D721Med (cell line): Measurements from ENCODE around the gene SGMS1.
"Not testable (repeated sequence)": the region's sequence is repeated elsewhere in the genome, so short reads cannot be mapped to it uniquely, and the experiment has no call there.

ENCODE experiments used
- DNase-seq: peaks from one replicate; pipeline ENCODE4 v3.0.0; 2011; ENCODE audit warnings: low spot score; ENCODE audit not compliant: insufficient read length
- FAIRE-seq: peaks from 2 replicates; lab custom pipeline; 2011; peaks lifted over from hg19 to GRCh38; lab: Jason Lieb, UNC
- TF ChIP-seq, protein P1 (sequence below): IDR thresholded peaks from 2 replicates; pipeline ENCODE4 v1.5.1; 2012; ENCODE audit warnings: mild to moderate bottlenecking, control low read depth; ENCODE audit not compliant: insufficient read depth; ENCODE audit errors: missing control alignments

SGMS1 gene

DNA sequence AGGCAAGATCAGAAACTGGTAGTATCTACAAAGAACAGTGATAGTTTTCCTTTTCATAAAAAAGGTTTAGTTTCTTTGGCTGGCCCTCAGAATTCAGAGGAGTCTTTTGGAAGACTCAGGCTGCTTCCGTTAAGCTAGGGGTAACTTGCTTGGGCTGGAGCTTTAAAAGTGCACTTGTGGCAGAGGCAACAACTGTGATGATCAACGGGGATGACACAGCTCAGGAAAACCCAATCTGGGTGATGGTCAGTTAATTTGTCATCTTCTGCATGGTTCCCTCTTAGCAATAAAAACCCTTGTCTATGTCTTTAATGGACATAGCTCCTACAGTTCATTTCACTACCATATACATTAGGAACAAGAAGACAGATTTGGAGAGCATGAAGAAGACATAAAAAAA, 46.7 kb downstream of the SGMS1 start:
- no peak for FAIRE-seq
- no peak for DNase-seq
- TF ChIP-seq, protein P1, sequence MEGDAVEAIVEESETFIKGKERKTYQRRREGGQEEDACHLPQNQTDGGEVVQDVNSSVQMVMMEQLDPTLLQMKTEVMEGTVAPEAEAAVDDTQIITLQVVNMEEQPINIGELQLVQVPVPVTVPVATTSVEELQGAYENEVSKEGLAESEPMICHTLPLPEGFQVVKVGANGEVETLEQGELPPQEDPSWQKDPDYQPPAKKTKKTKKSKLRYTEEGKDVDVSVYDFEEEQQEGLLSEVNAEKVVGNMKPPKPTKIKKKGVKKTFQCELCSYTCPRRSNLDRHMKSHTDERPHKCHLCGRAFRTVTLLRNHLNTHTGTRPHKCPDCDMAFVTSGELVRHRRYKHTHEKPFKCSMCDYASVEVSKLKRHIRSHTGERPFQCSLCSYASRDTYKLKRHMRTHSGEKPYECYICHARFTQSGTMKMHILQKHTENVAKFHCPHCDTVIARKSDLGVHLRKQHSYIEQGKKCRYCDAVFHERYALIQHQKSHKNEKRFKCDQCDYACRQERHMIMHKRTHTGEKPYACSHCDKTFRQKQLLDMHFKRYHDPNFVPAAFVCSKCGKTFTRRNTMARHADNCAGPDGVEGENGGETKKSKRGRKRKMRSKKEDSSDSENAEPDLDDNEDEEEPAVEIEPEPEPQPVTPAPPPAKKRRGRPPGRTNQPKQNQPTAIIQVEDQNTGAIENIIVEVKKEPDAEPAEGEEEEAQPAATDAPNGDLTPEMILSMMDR: no peak

GRCh38 chr10:50576245-50576815, 47.4 kb downstream of the SGMS1 start:
- FAIRE-seq (no peak), DNase-seq (no peak)
- TF ChIP-seq, protein P1: no peak

GRCh38 chr10:50575477-50576244, 48.1 kb downstream of the SGMS1 start:
- DNase-seq (no peak), FAIRE-seq (no peak)
- TF ChIP-seq, protein P1: no peak

DNA sequence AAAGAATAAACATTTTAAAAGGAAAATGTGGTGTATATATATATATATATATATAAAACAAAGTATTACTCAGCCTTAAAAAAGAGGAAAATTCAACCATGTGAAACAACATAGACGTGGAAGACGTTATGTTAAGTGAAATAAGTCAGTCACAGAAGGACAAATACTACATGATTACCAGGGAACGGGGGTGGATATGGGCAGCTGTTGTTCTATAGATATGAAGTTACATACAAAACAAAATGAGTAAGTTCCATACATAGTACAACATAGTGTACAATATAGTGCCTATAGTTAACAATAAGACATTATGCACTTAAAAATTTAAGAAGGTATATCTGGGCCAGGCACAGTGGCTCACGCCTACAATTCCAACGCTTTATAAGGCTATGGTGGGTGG, 48.8 kb downstream of the SGMS1 start:
- DNase-seq: no peak
- TF ChIP-seq, protein P1: no peak
- FAIRE-seq: no peak

DNA sequence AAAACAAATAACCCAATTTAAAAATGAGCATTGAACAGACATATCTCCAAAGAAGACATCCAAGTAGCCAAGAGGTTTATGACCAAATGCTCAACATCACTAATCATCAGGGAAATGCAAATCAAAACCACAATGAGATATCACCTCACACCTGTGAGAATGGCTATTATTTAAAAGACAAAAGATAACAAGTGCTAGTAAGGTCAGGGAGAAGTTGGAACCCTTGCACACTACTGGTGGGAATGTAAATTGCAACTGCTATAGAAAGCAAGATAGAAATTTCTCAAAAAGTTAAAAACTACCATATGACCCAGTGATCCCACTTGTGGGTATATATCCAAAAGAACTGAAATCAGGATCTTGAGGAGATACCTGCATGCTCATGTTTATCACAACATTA, 49.5 kb downstream of the SGMS1 start:
- TF ChIP-seq, protein P1: no peak
- FAIRE-seq (no peak), DNase-seq (no peak)

DNA sequence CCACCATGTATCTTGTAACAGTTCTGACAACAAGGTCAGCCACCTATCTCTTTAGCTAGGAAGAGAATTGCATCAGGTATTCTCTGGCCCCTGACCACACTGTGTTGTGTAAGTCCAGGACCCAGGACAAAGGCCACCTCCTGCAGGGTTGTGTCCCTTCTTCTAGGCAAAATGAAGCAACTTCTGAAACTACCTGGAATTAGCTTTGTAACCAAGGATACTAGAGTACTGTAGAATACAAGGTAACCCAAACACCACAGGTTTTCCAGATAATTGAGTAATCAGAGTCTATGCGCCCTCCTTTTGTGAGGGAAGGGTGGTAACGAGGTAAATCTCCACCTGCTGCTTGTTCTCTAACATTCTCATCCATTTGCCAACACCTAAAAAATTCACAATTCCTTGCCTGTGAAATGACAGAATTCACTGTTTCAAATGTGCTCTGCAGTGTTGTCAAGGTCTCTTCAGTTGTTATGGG, 51.7 kb downstream of the SGMS1 start:
- TF ChIP-seq, protein P1: no peak
- DNase-seq: no peak
- FAIRE-seq: no peak

DNA sequence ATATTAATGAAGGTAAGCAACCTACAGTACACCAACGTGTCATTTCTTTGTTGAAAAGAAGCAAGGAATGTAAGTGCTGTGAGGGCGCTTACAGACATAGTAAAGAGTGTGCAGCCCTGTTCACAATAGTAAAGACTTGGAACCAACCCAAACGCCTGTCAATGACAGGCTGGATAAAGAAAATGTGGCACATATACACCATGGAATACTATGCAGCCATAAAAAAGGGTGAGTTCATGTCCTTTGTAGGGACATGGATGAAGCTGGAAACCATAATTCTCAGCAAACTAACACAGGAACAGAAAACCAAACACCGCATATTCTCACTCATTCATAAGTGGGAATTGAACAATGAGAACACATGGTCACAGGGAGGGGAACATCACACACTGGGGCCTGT, 55.0 kb downstream of the SGMS1 start:
- DNase-seq, FAIRE-seq: not testable (repeated sequence)
